Activated naive CD4-positive, alpha-beta T cell treated with Interleukin-2 at 50 U/mL for 16 hours (primary cell): ENCODE results near the gene FUT7.

Experiments used
- DNase-seq: peaks from one replicate; pipeline ENCODE4 v3.0.0-alpha.2; 2020

The FUT7 gene

GRCh38 chr9:137030538-137031527, 1.1 kb downstream of the FUT7 start:
- DNase-seq = peak; percentile 74

- DNase-seq = no peak
Observed at GRCh38 chr9:137030006-137030405, 1.9 kb downstream of the FUT7 start.

GRCh38 chr9:137029058-137029936, 2.6 kb downstream of the FUT7 start:
- DNase-seq = peak; percentile 79

- DNase-seq = peak; percentile 71
Observed at GRCh38 chr9:137028263-137029057, 3.4 kb downstream of the FUT7 start.

GRCh38 chr9:137027369-137028262, 4.3 kb downstream of the FUT7 start, which contains the start of gene ABCA2:
ABCA2 (minus strand) TSS chr9:137028237; CDS start chr9:137028140, 97 bp downstream.
- DNase-seq = no peak

GRCh38 chr9:137026828-137027227, 5.1 kb downstream of the FUT7 start:
- no peak for DNase-seq

GRCh38 chr9:137026384-137026783, 5.5 kb downstream of the FUT7 start:
- DNase-seq = no peak

GRCh38 chr9:137025517-137025966, 6.3 kb downstream of the FUT7 start:
- DNase-seq = no peak

- DNase-seq = no peak
Observed at GRCh38 chr9:137023583-137023991, 8.3 kb downstream of the FUT7 start.

- DNase-seq = no peak
Observed at GRCh38 chr9:137023157-137023556, 8.7 kb downstream of the FUT7 start.

GRCh38 chr9:137022662-137023008, 9.3 kb downstream of the FUT7 start:
- no peak for DNase-seq

- peak; percentile 78 for DNase-seq
Observed at GRCh38 chr9:137021979-137022661, 9.8 kb downstream of the FUT7 start.

- no peak for DNase-seq
Observed at GRCh38 chr9:137021568-137021978, 10.3 kb downstream of the FUT7 start.

- no peak for DNase-seq
Observed at GRCh38 chr9:137020771-137021567, 10.9 kb downstream of the FUT7 start.

- DNase-seq = no peak
Observed at GRCh38 chr9:137019891-137020683, 11.8 kb downstream of the FUT7 start.

GRCh38 chr9:137018761-137019559, 12.9 kb downstream of the FUT7 start:
- DNase-seq = no peak

GRCh38 chr9:137017791-137018497, 13.9 kb downstream of the FUT7 start:
- no peak for DNase-seq

GRCh38 chr9:137017071-137017470, 14.8 kb downstream of the FUT7 start:
- no peak for DNase-seq
